RWPE2 (cell line): ENCODE results near the gene CROCC.

Experiments used
- ATAC-seq: fragments of 200-7000 bp; cut with Tn5 transposase; 3 replicates; pipeline ENCODE4 v1.9.1; 2021; ENCODE audit warnings: low read depth
- DNase-seq: peaks from one replicate; pipeline ENCODE4 v3.0.0-alpha.2; 2020; ENCODE audit warnings: low spot score
- H3K27ac ChIP-seq: fragments of 450-650 bp; 2 replicates; pipeline ENCODE4 v1.5.1; 2017; ENCODE audit warnings: mild to moderate bottlenecking; ENCODE audit not compliant: poor library complexity, severe bottlenecking
- H3K27me3 ChIP-seq: fragments of 250-450 bp; sonication (Bioruptor Pico); 2 replicates; pipeline ENCODE4 v1.5.1; 2021; ENCODE audit warnings: mild to moderate bottlenecking, moderate library complexity; ENCODE audit not compliant: insufficient read depth, poor library complexity, severe bottlenecking
- H3K36me3 ChIP-seq: fragments of 250-450 bp; sonication (Bioruptor Pico); 2 replicates; pipeline ENCODE4 v1.5.1; 2020; ENCODE audit warnings: low read depth, mild to moderate bottlenecking, moderate library complexity
- H3K4me1 ChIP-seq: fragments of 250-450 bp; sonication (Bioruptor Pico); 2 replicates; pipeline ENCODE4 v1.5.1; 2021; ENCODE audit warnings: mild to moderate bottlenecking, moderate library complexity; ENCODE audit not compliant: insufficient read depth, poor library complexity, severe bottlenecking
- H3K4me3 ChIP-seq: fragments of 250-450 bp; sonication (Bioruptor Pico); 2 replicates; pipeline ENCODE4 v1.5.1; 2021; ENCODE audit warnings: mild to moderate bottlenecking, moderate library complexity; ENCODE audit not compliant: severe bottlenecking
- H3K9me3 ChIP-seq: fragments of 250-450 bp; sonication (Bioruptor Pico); 2 replicates; pipeline ENCODE4 v1.5.1; 2021; ENCODE audit warnings: mild to moderate bottlenecking, moderate library complexity; ENCODE audit not compliant: severe bottlenecking
- TF ChIP-seq, protein P1 (sequence below): fragments of 450-650 bp; IDR thresholded peaks from one replicate; pipeline ENCODE4 v1.5.1; 2017; ENCODE audit warnings: mild to moderate bottlenecking, moderate library complexity; ENCODE audit not compliant: poor library complexity, severe bottlenecking

Gene CROCC

GRCh38 chr1:16903054-16903453, 18.7 kb upstream of the CROCC start:
- Histone ChIP-seq H3K27ac (peak overlapping the region; percentile 90), H3K9me3 (peaks cover 3% of the 10 kb centered on the region), H3K4me1 (peaks cover 18% of the 10 kb centered on the region), H3K4me3 (no peak overlapping the region), H3K36me3 (no peaks in the 10 kb centered on the region), H3K27me3 (no peaks in the 10 kb centered on the region)
- DNase-seq (no peak), ATAC-seq (no peak)
- TF ChIP-seq, protein P1, sequence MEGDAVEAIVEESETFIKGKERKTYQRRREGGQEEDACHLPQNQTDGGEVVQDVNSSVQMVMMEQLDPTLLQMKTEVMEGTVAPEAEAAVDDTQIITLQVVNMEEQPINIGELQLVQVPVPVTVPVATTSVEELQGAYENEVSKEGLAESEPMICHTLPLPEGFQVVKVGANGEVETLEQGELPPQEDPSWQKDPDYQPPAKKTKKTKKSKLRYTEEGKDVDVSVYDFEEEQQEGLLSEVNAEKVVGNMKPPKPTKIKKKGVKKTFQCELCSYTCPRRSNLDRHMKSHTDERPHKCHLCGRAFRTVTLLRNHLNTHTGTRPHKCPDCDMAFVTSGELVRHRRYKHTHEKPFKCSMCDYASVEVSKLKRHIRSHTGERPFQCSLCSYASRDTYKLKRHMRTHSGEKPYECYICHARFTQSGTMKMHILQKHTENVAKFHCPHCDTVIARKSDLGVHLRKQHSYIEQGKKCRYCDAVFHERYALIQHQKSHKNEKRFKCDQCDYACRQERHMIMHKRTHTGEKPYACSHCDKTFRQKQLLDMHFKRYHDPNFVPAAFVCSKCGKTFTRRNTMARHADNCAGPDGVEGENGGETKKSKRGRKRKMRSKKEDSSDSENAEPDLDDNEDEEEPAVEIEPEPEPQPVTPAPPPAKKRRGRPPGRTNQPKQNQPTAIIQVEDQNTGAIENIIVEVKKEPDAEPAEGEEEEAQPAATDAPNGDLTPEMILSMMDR: no peak

GRCh38 chr1:16903458-16903796, 18.3 kb upstream of the CROCC start:
- ATAC-seq: no peak
- H3K4me1 ChIP-seq: peaks cover 17% of the 10 kb centered on the region

DNA sequence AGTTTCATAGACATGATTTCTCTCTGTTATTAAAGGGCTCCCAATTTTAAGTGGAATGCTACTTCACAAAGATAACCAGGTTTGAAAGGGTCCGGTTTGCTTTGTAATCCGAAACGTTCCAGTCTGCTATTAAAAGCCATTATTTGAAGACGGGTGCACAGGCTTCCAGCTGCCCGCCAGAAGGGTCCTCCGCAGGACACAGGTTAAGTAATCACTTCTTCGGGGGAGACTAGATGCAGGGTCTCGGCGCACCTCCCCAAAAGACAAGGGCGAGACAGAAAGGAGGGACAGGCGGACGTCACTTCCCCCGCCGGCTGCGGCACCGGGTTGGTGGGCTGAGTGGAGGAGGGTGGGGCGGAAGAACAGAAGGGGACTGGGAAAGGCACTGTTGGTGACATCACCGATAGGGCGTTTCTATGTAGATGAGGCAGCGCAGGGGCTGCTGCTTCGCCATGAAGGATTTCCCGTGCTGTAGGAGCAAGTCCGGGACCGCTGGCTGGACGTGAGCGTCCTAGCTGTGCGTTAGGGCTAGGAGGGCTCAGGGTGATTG, 17.1 kb upstream of the CROCC start:
- Histone ChIP-seq H3K4me1 (peaks cover 17% of the 10 kb centered on the region), H3K9me3 (peaks cover 3% of the 10 kb centered on the region), H3K36me3 (no peaks in the 10 kb centered on the region), H3K27me3 (no peaks in the 10 kb centered on the region), H3K4me3 (peak overlapping the region; percentile 36), H3K27ac (peak overlapping the region; percentile 90)
- TF ChIP-seq, protein P1: no peak
- peak; percentile 100 for DNase-seq
- ATAC-seq: peak; percentile 96

More at GRCh38 chr1:16903458-16903796, 18.3 kb upstream of the CROCC start:
- Histone ChIP-seq H3K36me3 (no peaks in the 10 kb centered on the region), H3K9me3 (peaks cover 3% of the 10 kb centered on the region), H3K4me3 (peak overlapping the region; percentile 36), H3K27me3 (no peaks in the 10 kb centered on the region), H3K27ac (peak overlapping the region; percentile 90)
- TF ChIP-seq, protein P1: no peak
- DNase-seq: no peak

DNA sequence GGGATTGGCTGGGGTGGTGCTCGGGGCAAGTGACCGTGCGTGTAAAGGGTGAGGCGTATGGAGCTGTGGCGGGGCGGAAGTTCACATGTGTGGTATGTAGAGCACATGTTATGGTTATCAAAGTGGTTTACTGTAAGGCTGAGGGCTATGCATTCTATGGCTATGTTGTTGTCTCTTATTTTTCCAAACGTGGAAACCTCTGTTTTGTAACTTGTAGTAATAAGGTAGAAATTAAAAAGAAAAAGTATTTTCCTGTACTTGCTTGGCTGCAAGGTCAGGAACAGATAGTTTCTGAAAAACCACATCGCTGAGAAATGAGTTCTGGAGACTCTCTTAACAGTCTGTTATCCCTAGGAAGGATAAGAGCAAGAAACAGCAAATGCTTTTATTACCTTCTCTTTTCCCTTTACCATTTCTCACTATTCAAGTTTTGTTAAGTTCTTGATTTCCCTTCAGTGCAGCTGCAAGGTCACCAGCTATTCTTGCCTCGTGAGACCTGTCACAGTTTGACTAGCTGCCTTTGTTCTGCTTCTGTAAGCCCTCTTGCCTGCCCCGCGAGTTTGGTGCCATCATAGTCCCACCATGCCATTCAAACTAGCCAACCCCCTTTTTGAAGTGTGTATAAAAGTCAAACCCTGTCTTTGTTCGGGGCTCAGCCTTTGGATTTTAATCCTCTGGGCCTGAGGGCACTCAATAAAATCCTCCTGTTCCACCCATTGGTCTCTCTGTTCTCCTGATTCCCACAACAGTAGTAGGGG, 16.4 kb upstream of the CROCC start:
- peak overlapping the region; percentile 36 for H3K4me3 ChIP-seq
- H3K36me3 ChIP-seq: no peaks in the 10 kb centered on the region
- peak overlapping the region; percentile 90 for H3K27ac ChIP-seq
- ATAC-seq: peak; percentile 78
- no peaks in the 10 kb centered on the region for H3K27me3 ChIP-seq
- peaks cover 17% of the 10 kb centered on the region for H3K4me1 ChIP-seq
- H3K9me3 ChIP-seq: peaks cover 3% of the 10 kb centered on the region
- TF ChIP-seq, protein P1: no peak
- no peak for DNase-seq
